Activated CD4-positive, alpha-beta T cell treated with anti-CD3 and anti-CD28 coated beads for 1 hour (primary cell): ENCODE results near the gene ACOT4.
"Not testable (repeated sequence)": the region's sequence is repeated elsewhere in the genome, so short reads cannot be mapped to it uniquely, and the experiment has no call there.

ENCODE experiments used
- DNase-seq: peaks from one replicate; pipeline ENCODE4 v3.0.0-alpha.2; 2020

ACOT4 gene

DNA sequence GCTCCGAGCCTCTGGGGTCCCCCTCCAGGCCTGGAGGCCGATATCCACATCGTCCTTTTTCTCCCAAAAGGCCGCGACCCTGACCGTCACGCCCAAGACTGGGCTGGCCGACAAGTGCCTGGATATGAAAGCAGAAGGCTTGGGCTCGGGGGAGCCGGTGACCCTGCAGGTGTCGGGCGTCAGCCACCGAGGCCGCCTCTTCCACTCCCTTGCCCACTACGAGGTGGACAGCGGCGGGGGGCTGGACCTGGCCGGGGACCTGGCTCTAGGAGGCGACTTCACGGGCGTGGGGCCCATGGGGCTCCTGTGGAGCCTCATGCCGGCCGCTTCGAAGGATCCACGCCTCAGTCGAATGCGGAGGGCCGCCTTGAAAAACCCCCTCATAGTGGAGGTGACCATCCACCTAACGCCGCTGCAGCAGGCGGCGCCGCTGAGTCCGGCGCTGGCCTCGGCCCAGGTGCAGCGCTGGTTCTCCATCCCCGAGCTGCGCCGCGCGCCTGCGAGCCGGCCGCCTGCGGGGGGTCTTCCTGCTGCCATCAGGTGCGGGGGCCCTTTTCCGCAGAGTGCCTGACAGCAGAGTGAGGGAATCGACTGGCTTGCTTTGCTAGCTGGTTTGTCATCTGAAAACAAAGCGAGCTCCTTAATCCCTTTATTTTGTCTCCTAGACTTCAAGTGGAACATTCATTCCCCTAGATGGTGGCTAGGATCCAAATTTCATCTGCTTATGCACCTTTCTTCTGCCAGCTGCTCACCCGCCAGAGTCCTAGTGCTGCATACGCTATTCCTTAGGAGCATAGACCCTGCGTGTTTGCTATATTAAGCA lies 42.5 kb downstream of the ACOT4 start:
- DNase-seq, result no peak

DNA sequence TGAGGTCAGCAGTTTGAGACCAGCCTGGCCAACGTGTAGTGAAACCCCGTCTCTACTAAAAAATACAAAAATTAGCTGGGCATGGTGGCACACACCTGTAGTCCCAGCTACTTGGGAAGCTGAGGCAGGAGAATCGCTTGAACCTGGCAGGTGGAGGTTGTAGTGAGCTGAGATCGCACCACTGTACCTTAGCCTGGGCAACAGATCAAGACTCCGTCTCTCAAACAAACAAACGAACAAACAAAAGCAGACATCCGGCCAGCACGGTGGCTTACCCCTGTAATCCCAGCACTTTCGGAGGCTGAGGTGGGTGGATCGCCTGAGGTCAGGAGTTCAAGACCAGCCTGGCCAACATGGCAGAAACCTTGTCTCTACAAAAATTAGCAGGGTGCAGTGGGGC lies 44.7 kb downstream of the ACOT4 start:
- not testable (repeated sequence) for DNase-seq

DNA sequence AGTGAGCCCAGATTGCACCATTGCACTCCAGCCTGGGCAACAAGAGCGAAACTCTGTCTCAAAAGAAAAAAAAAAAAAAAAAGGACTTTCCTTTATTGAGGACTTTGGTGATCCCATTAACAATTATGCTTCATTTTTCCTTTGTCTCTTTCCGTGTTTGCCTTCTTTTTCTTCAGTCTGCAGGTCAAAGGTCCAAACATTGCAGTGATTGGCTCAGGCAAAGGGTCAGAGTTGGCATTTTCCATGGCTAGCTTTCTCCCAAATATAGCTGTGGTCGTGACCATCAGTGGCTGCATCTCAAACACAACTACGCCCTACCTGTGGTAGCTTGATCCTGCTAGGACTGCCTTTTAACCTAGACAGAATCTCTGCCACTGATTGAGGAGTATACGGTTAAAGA lies 46.2 kb downstream of the ACOT4 start:
- DNase-seq, result no peak

DNA sequence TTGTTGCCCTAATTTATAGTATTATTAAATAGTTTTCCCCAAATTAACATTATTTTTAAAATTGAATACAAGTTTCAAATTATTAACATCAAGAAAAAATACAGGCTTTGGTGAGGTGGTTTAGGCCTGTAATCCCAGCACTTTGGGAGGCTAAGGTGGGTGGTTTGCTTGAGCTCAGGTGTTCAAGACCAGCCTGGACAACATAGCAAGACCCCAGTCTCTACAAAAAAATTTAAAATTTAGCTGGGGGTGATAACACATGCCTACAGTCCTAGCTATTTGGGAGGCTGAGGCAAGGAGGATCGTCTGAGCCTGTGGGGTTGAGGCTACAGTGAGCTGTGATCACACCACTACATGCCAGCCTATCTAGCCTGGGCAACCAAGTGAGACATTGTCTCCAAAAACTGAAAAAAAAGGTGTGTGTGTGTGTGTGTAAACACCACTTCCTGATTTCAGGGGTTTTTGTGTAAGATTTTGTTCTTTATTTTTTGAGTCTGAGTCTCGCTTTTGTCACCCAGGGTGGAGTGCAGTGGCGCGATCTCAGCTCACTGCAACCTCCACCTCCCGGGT lies 49.2 kb downstream of the ACOT4 start:
- DNase-seq, result no peak

DNA sequence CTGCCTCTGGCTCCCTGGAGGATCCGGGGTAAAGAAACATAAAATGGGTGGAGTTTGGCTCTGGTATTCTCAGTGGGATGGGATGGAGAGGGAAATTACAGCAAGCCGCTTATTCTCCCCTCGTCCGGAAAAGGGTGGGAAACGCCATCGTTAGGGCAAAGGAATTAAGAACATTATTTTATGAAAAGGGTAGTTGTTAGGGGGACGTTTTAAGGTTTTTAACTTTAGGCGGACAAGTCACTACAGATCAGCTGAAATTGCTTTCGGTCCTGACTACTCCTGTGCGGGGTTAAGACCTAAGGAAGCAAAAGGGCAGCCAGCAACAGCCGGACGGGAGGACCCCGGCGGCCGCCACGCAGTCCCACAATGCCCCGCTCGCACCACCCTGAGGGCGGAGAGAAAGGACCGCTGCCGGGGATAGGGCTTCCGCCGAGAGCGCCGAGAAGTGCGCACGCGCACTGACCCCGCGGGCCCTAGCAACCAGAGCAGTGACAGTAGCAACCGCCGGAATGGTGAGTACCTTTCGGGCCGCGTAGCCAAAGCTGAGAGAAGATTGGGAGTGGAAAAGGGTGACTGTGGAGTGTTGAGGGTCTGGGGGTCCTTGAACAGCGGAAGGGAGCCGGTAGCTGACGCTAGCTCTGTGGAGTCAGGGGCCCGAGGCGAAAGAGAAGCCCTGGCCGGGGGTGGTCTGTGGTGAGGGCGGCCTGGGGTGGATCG lies 53.0 kb downstream of the ACOT4 start, which contains the start of gene DNAL1:
TSS of gene DNAL1 (plus strand) at position 456 of the 717 bp plus-strand sequence. CDS start at position 510, 54 bp downstream.
- peak; percentile 84 for DNase-seq

DNA sequence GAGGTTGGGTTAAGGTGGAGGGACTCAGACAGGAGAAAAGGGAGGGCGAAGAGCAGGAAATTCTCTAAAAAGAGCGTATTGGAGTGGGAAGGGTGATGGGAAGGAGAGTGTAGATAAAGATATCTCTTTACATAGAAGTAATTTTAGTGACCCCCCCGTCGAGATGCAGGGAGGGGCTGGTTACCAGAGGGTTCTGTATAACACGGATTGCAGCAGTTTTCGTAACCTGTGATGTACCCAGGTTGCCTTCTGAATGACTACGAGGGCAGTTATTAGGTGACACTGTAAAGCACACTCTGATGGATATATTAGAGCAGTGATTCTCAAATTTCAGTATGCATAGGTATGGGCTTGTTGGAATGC lies 53.6 kb downstream of the ACOT4 start:
- DNase-seq, result no peak
